ENCODE results near the gene PPT2. TPM values are rescaled to one million over a fixed set of nuclear protein-coding genes. Genes with fewer than 3 reads are reported as not detected.
"Not testable (repeated sequence)": the region's sequence is repeated elsewhere in the genome, so short reads cannot be mapped to it uniquely, and the experiment has no call there.

The PPT2 gene
- total RNA-seq, 1 experiment from 2014 or later, result 30.0 TPM

- TF ChIP-seq, protein P1, sequence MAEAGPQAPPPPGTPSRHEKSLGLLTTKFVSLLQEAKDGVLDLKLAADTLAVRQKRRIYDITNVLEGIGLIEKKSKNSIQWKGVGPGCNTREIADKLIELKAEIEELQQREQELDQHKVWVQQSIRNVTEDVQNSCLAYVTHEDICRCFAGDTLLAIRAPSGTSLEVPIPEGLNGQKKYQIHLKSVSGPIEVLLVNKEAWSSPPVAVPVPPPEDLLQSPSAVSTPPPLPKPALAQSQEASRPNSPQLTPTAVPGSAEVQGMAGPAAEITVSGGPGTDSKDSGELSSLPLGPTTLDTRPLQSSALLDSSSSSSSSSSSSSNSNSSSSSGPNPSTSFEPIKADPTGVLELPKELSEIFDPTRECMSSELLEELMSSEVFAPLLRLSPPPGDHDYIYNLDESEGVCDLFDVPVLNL (CRISPR knock-in tag; IDR thresholded peaks at IDR 0.05; ENCODE audit: borderline replicate concordance, low read depth), result no peak
- TF ChIP-seq, protein P2, sequence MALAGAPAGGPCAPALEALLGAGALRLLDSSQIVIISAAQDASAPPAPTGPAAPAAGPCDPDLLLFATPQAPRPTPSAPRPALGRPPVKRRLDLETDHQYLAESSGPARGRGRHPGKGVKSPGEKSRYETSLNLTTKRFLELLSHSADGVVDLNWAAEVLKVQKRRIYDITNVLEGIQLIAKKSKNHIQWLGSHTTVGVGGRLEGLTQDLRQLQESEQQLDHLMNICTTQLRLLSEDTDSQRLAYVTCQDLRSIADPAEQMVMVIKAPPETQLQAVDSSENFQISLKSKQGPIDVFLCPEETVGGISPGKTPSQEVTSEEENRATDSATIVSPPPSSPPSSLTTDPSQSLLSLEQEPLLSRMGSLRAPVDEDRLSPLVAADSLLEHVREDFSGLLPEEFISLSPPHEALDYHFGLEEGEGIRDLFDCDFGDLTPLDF (CRISPR knock-in tag; IDR thresholded peaks at IDR 0.05), result no peak
- TF ChIP-seq, protein P3, sequence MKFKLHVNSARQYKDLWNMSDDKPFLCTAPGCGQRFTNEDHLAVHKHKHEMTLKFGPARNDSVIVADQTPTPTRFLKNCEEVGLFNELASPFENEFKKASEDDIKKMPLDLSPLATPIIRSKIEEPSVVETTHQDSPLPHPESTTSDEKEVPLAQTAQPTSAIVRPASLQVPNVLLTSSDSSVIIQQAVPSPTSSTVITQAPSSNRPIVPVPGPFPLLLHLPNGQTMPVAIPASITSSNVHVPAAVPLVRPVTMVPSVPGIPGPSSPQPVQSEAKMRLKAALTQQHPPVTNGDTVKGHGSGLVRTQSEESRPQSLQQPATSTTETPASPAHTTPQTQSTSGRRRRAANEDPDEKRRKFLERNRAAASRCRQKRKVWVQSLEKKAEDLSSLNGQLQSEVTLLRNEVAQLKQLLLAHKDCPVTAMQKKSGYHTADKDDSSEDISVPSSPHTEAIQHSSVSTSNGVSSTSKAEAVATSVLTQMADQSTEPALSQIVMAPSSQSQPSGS (CRISPR knock-in tag; IDR thresholded peaks at IDR 0.05; ENCODE audit: borderline replicate concordance, low read depth), result no peak
Observed at GRCh38 chr6:32139590-32139989, 14.4 kb upstream of the PPT2 start (continued).

GRCh38 chr6:32140420-32141046 lies 13.4 kb upstream of the PPT2 start:
- Mint-ChIP-seq H3K27me3 (ENCODE audit: low read depth) (peaks cover 13% of the 10 kb centered on the region), H3K27ac (no peak overlapping the region), H3K9me3 (no peaks in the 10 kb centered on the region), H3K36me3 (no peaks in the 10 kb centered on the region), H3K4me1 (no peaks in the 10 kb centered on the region), H3K4me3 (no peak overlapping the region)
- no peak for ATAC-seq
- ChIA-PET CTCF (interaction anchor here (1.2 kb wide), 1 partner anchor 10 kb away, joined by 5 read pairs; no protein-coding TSS in a partner anchor), POLR2A (interaction anchor here (0.6 kb wide), 1 partner anchor 302 kb away, joined by 3 read pairs; no protein-coding TSS in a partner anchor)
- TF ChIP-seq TP53 (CRISPR knock-in tag; IDR thresholded peaks at IDR 0.05) (no peak), JUN (CRISPR knock-in tag; IDR thresholded peaks at IDR 0.05) (no peak), ZNF263 (CRISPR knock-in tag; IDR thresholded peaks at IDR 0.05; ENCODE audit: low read depth) (no peak), OVOL2 (CRISPR knock-in tag; IDR thresholded peaks at IDR 0.05; ENCODE audit: borderline replicate concordance) (no peak), CREB1 (CRISPR knock-in tag; IDR thresholded peaks at IDR 0.05) (no peak), ZNF532 (CRISPR knock-in tag; IDR thresholded peaks at IDR 0.05; ENCODE audit: borderline replicate concordance) (no peak), PREB (CRISPR knock-in tag; IDR thresholded peaks at IDR 0.05; ENCODE audit: borderline replicate concordance) (no peak)
- TF ChIP-seq, protein P4, sequence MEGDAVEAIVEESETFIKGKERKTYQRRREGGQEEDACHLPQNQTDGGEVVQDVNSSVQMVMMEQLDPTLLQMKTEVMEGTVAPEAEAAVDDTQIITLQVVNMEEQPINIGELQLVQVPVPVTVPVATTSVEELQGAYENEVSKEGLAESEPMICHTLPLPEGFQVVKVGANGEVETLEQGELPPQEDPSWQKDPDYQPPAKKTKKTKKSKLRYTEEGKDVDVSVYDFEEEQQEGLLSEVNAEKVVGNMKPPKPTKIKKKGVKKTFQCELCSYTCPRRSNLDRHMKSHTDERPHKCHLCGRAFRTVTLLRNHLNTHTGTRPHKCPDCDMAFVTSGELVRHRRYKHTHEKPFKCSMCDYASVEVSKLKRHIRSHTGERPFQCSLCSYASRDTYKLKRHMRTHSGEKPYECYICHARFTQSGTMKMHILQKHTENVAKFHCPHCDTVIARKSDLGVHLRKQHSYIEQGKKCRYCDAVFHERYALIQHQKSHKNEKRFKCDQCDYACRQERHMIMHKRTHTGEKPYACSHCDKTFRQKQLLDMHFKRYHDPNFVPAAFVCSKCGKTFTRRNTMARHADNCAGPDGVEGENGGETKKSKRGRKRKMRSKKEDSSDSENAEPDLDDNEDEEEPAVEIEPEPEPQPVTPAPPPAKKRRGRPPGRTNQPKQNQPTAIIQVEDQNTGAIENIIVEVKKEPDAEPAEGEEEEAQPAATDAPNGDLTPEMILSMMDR (IDR thresholded peaks at IDR 0.05), result no peak
- TF ChIP-seq, protein P5, sequence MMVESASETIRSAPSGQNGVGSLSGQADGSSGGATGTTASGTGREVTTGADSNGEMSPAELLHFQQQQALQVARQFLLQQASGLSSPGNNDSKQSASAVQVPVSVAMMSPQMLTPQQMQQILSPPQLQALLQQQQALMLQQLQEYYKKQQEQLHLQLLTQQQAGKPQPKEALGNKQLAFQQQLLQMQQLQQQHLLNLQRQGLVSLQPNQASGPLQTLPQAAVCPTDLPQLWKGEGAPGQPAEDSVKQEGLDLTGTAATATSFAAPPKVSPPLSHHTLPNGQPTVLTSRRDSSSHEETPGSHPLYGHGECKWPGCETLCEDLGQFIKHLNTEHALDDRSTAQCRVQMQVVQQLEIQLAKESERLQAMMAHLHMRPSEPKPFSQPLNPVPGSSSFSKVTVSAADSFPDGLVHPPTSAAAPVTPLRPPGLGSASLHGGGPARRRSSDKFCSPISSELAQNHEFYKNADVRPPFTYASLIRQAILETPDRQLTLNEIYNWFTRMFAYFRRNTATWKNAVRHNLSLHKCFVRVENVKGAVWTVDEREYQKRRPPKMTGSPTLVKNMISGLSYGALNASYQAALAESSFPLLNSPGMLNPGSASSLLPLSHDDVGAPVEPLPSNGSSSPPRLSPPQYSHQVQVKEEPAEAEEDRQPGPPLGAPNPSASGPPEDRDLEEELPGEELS (CRISPR knock-in tag; IDR thresholded peaks at IDR 0.05), result no peak
- DNase-seq (ENCODE audit: low spot score), result no peak

DNA sequence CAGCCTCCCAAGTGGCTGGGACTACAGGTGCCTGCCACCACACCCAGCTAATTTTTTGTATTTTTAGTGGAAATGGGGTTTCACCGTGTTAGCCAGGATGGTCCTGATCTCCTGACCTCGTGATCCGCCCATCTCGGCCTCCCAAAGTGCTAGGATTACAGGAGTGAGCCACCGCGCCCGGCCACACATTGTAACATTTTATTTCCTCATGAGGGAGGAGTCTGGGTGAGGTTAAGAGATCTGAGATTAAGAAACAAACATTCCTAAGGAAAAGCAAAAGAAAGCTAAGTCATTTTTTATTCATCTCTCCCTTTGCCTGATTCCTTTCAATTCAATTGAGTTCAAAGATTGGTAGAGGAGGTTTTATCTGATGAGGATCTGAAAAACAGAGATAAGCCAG lies 9.7 kb upstream of the PPT2 start:
- CTCF ChIA-PET; POLR2A ChIA-PET; H3K36me3 Mint-ChIP-seq; H3K4me3 Mint-ChIP-seq; H3K27ac Mint-ChIP-seq; H3K9me3 Mint-ChIP-seq; DNase-seq (ENCODE audit: low spot score); ATAC-seq: not testable (repeated sequence)
- Mint-ChIP-seq H3K27me3 (ENCODE audit: low read depth) (peaks cover 33% of the 10 kb centered on the region), H3K4me1 (peaks cover 25% of the 10 kb centered on the region)

Data from WTC11 (cell line).